HS-27A (cell line): ENCODE results near the gene XXYLT1.

Experiments
- DNase-seq: peaks from one replicate; pipeline ENCODE4 v3.0.0-alpha.2; 2012; ENCODE audit warnings: low read depth, missing footprints

Gene XXYLT1

DNA sequence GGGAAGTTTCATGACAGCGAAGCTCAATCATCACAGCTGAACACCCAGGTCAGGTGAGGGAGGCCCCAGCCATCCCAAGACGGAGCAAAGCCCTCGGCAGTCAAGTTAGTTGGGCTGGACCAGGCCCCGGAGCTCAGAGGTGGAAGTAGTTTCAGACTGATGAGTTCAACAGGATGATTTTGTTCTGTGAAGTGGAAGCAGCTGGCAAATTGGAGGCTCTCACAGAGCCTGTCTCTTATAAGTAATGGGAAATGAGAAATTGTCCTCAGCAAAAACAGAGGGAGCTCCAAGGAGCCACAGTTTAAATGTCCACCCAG is 245.1 kb downstream of the XXYLT1 start:
- DNase-seq: no peak

- no peak for DNase-seq
Measured at GRCh38 chr3:195025056-195025883, 245.7 kb downstream of the XXYLT1 start.

GRCh38 chr3:195023989-195024388 is 247.0 kb downstream of the XXYLT1 start:
- no peak for DNase-seq

DNA sequence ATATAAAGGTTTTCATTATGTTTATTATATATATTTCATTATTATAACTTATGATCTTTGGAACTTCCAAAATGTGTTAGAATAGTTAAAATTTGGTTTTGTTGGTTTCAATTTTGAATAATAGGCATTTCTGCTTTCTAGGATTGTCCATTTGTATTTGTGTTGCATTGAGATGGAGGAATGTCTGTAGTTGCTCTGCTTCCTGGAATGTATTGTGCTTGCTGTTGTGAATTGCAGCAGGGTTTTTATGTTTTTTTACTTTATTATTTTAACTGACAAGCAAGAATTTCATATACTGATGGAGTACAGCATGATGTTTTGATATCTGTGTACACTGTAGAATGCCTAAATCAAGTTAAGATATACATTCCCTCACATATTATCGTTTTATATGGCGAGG is 247.4 kb downstream of the XXYLT1 start:
- no peak for DNase-seq

- no peak for DNase-seq
Measured at GRCh38 chr3:195021692-195022091, 249.3 kb downstream of the XXYLT1 start.

DNA sequence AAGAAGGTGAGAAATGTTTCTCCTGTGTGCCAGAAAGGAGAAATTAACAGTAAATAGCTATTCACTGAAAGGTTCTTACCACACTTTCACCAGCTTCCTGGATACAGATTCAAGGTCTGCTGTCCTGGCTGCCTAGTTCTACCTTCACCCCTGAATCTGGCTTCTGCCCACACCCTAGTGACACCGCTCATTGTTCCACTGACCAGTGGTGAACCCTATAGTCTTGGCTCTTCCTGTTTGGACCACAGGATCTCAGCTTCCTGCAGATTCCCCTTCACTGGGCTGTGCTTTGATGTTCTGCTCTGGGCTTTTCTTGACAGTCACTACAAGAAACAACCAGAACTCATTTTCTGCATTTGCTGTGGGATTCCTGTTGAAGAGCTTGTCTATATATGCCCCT is 250.0 kb downstream of the XXYLT1 start:
- DNase-seq: no peak

- DNase-seq: no peak
Measured at GRCh38 chr3:195020185-195020584, 250.8 kb downstream of the XXYLT1 start.

DNA sequence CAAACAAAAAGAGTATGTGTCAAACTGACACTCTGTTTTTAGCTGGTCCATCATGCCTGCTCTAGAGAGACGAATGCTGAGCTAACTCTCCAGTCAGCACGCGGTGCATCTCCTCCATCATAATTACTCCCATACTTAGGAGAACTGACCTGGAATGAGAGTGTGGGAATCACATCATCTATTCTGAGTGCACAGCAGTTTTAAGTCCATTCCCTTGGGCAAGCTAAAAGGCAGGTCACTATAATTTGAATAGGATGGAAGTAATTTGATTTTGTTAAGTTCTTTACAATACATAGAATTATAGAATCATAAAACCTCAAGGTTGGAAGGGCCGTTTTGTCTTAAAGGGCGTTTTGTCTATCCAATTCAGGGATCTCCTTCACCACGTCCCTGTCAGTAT is 251.6 kb downstream of the XXYLT1 start:
- DNase-seq: no peak
